Duodenal mucosa (tissue), 2 donors: Measurements from ENCODE around the gene LSR.

ENCODE experiments used
- H3K27ac ChIP-seq: one replicate; pipeline ENCODE4 v1.7.0; 2013; ENCODE audit warnings: low read depth, low read length
- H3K27me3 ChIP-seq, 2 donors: one replicate each; pipeline ENCODE4 v1.7.0; 2013; ENCODE audit warnings: low read length in 2 of 2, control low read depth in 1 of 2; ENCODE audit not compliant: insufficient read depth in 2 of 2, control insufficient read depth in 1 of 2
- H3K36me3 ChIP-seq, 2 donors: one replicate each; pipeline ENCODE4 v1.7.0; 2013; ENCODE audit warnings: low read length in 2 of 2, control low read depth in 1 of 2; ENCODE audit not compliant: insufficient read depth in 2 of 2, control insufficient read depth in 1 of 2
- H3K4me1 ChIP-seq, 2 donors: one replicate each; pipeline ENCODE4 v1.7.0; 2013; ENCODE audit warnings: low read length in 2 of 2, control low read depth in 1 of 2; ENCODE audit not compliant: insufficient read depth in 2 of 2, control insufficient read depth in 1 of 2
- H3K4me3 ChIP-seq, 2 donors: one replicate each; pipeline ENCODE4 v1.7.0; 2013; ENCODE audit warnings: low read length in 2 of 2, low read depth in 1 of 2
- H3K9ac ChIP-seq, 2 donors: one replicate each; pipeline ENCODE4 v1.7.0; 2013; ENCODE audit warnings: low read length in 2 of 2, low read depth in 1 of 2
- H3K9me3 ChIP-seq, 2 donors: one replicate each; pipeline ENCODE4 v1.7.0; 2013; ENCODE audit warnings: low read length in 2 of 2, control low read depth in 1 of 2; ENCODE audit not compliant: control insufficient read depth in 1 of 2

The LSR gene

DNA sequence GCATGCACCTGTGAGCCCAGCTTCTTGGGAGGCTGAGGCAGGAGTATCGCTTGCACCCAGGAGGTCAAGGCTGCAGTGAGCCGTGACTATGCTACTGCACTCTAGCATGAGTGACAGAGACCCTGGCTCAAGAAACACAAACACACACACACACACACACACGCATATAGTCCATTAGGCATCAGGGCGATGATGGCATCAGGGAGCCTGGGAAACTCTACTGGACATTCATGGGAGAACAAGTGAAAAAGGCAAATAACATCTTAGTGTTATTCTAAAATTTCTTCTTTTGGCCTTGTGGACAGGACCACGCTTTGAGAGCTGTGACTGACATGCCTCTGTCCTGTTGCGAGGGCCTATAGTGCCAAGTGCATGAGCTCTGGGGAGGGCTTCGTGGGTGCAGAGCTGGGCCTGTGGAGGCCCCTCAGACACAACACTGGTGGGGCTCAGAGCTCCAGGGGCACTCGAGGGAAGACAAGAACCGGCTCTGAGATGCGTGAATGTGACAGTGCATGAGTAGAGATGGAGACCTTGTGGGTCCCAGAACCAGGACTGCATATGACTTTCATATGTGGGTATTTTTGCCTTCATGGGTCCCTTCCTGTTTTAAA is 12.0 kb downstream of the LSR start:
- Histone ChIP-seq H3K9me3 (no peaks in the 10 kb centered on the region), H3K4me1 (no peaks in the 10 kb centered on the region), H3K36me3 (peaks cover 0 to 56% of the 10 kb centered on the region in 2 donors), H3K27ac (no peak overlapping the region), H3K27me3 (no peaks in the 10 kb centered on the region), H3K4me3 (no peak overlapping the region), H3K9ac (no peak overlapping the region)

DNA sequence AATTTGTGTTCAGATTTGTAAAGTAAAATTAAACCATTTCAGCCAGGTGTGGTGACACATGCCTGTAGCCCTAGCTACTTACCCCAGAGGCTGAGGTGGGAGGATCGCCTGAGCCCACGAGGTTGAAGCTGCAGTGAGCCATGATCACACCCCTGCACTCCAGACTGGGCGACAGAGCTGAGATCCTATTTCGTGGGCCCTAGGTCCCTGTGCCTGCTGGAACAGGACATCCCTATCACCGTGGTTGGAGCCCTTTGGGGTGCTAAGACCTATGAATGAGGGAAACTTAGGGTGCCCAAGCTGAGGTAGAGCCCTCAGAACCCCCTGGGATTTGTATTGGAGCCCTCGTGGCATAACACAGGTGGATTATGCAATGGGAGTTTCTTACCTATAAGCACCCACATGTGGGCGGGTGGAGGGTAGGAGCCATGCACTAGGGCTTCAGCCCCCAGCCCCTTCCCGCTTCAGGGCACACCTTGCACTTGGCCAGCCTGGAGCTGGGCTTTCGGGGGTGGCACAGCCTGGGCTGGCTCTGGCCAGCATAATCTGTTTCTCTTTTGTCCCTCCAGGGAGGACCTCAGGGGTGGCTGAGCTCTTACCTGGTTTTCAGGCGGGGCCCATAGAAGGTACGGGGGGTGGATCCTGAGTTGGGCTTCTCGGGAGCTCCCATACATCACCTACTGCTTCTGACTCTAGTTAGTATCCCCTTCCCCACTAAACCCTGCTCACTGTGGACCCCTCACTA is 12.7 kb downstream of the LSR start:
- peaks cover under 1 to 3% of the 10 kb centered on the region in 2 donors for H3K4me1 ChIP-seq
- H3K4me3 ChIP-seq, result no peak overlapping the region
- no peak overlapping the region for H3K9ac ChIP-seq
- H3K36me3 ChIP-seq, result peaks cover 0 to 61% of the 10 kb centered on the region in 2 donors
- H3K27me3 ChIP-seq, result no peaks in the 10 kb centered on the region
- H3K9me3 ChIP-seq, result no peaks in the 10 kb centered on the region
- H3K27ac ChIP-seq, result no peak overlapping the region

DNA sequence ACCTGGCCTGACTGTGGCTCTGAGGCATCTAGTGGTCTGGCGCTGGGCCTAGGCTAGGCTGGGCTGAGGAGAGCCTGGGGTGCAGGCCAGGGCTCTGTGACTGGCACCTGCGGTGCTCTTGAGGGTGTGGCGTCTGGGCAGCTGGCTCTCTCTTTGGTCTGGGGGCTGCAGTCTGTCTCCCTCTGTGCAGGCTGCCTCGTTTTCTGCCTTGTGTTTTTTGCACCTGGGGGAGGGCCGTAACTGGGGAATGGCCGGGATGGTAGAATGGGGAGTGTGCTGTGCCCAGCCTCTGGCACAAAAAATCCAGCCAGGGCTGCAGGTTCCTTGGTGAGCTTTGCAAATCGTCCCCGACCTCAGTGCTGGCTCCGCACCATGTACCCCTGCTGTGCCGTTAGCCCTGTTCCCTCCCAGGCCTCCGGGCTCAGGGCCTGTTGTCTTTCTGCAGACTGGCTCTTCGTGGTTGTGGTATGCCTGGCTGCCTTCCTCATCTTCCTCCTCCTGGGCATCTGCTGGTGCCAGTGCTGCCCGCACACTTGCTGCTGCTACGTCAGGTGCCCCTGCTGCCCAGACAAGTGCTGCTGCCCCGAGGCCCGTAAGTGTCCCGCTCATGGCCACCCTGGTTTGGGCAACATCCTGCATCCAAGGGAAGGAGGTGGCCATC is 13.4 kb downstream of the LSR start:
- Histone ChIP-seq H3K9me3 (no peaks in the 10 kb centered on the region), H3K27ac (no peak overlapping the region), H3K9ac (no peak overlapping the region), H3K36me3 (peaks cover 0 to 59% of the 10 kb centered on the region in 2 donors), H3K4me3 (no peak overlapping the region), H3K4me1 (peaks cover 5 to 10% of the 10 kb centered on the region in 2 donors), H3K27me3 (no peaks in the 10 kb centered on the region)

DNA sequence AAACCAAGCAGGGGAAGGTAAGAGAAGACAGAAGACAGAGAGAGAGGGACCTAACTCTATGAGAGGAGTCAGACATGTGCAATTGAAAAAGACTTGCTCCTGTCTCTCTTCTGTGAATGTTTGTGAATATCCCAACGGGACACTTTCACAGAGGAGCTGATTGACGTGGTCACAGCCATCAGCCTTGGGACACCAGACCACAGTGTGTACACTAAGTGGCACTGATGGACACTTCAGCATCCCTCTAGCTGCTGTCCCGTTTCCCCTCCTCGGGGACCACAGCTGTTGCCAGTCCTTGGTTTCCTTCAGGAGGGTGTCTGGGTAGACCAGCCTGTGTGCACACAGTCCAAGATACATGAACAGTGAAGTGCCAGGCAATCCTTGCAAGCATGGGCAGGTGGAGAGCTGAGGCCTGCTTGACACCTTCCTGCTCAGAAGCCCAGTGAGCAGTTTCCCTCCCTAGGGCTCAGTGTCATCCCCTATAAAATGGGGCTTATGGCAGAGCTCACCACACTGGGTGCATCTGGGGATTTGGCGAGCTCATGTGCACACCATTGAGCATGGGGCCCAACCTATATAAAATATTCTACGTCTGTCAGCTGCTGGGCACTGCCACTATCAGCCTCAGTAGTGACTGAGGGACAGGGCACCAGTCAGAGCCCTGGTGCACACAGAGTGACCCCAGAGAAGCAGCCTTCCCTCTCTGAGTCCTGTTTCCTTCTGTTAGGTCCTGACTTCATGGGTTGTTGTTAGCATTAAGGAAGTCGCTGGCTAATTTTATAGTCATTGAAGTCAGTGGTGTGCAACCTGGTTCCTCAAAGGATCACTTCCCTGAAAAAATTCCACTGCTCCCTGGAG is 15.7 kb downstream of the LSR start:
- peaks cover 5 to 11% of the 10 kb centered on the region in 2 donors for H3K4me1 ChIP-seq
- no peak overlapping the region for H3K9ac ChIP-seq
- H3K9me3 ChIP-seq, result no peaks in the 10 kb centered on the region
- no peak overlapping the region for H3K4me3 ChIP-seq
- peaks cover 0 to 47% of the 10 kb centered on the region in 2 donors for H3K36me3 ChIP-seq
- H3K27ac ChIP-seq, result no peak overlapping the region
- no peaks in the 10 kb centered on the region for H3K27me3 ChIP-seq

DNA sequence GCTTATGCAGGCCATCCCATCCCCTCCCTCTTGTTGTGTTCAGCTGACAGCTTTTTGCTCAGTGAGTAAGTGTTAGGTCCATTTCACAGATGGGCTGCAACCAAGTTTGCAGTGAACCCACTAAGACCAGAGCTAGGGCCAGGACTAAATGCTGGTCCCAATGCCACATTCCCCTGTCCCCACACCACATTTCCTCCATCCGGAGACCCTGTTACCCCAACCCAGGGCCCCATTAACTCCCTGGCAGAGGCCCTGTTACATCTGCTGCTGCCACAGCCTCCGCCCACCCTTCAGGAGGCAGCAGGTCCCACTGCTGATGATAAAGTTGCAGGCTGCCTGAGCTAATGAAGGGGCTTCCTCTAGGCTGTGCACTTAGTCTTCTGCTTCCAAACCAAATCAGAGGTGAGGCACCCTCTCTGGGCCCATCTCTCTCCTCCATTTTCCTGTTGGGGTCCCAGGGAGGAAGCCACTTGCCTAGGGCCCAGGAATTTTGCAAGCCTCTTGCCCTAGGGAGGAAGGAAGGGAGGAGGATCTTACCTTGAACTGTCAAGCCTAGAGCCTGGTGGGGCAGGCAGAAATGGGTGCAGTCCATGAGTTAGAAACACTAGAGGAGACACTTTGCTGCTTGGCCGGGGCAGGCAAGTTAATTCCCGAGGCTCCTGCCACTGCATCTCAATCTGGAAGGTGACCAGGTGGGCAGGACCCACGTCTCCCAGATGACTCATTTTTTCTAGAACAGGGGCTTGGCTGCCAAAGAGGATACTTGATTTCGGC is 16.5 kb downstream of the LSR start:
- no peak overlapping the region for H3K27ac ChIP-seq

DNA sequence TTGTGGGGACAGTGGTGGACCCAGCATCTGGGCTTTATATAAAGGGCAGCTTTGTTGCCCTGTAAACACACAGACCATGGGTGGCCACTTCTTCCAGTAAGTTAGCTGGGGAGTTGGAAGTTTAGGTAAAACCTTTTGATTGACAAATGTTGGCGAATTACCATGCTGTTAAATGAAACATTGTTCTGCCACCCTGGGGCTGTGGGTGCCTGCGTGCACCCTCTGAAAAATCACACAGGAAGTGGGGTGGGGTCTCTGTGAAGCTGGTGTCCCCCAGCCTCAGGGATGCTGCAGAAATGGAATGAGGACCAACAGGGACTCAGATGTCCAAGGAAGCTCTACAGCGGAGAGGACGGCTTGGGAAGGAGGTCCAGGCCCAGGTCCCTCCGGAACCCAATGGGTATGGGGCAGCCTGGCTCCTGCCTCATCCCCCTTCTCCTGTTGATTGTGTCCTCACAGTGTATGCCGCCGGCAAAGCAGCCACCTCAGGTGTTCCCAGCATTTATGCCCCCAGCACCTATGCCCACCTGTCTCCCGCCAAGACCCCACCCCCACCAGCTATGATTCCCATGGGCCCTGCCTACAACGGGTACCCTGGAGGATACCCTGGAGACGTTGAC is 17.2 kb downstream of the LSR start:
- H3K4me3 ChIP-seq, result peak overlapping the region in 1 of 2 donors; percentile 73
- H3K9me3 ChIP-seq, result no peaks in the 10 kb centered on the region
- H3K27me3 ChIP-seq, result no peaks in the 10 kb centered on the region
- no peak overlapping the region for H3K9ac ChIP-seq
- peaks cover 1 to 46% of the 10 kb centered on the region in 2 donors for H3K36me3 ChIP-seq
- no peak overlapping the region for H3K27ac ChIP-seq
- H3K4me1 ChIP-seq, result peaks cover 11 to 22% of the 10 kb centered on the region in 2 donors

More for the DNA sequence above, 16.5 kb downstream of the LSR start:
- peaks cover 11 to 18% of the 10 kb centered on the region in 2 donors for H3K4me1 ChIP-seq
- H3K9ac ChIP-seq, result no peak overlapping the region
- no peak overlapping the region for H3K4me3 ChIP-seq
- H3K36me3 ChIP-seq, result peaks cover 0 to 45% of the 10 kb centered on the region in 2 donors
- H3K9me3 ChIP-seq, result no peaks in the 10 kb centered on the region
- no peaks in the 10 kb centered on the region for H3K27me3 ChIP-seq

DNA sequence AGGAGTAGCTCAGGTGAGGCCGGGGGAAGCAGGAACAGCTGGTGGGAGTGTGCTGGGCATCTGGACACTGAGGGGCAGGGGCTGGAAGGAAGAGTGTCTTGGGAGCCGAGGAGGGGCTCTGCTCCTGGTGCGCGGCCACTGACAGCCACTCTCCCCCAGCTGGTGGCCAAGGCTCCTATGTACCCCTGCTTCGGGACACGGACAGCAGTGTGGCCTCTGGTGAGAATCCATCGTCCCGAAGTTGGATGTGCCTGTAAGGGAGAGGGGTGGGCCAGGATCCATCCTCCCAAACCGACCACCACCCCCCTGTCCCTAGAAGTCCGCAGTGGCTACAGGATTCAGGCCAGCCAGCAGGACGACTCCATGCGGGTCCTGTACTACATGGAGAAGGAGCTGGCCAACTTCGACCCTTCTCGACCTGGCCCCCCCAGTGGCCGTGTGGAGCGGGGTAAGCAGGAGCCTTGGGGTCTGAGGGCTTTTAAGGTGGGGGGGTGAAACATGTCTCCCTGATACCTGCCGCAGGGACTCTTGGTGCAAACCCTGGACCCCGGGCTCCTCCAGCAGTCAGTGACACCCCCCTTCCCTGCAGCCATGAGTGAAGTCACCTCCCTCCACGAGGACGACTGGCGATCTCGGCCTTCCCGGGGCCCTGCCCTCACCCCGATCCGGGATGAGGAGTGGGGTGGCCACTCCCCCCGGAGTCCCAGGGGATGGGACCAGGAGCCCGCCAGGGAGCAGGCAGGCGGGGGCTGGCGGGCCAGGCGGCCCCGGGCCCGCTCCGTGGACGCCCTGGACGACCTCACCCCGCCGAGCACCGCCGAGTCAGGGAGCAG is 17.9 kb downstream of the LSR start:
- Histone ChIP-seq H3K27me3 (no peaks in the 10 kb centered on the region), H3K4me1 (peaks cover 11 to 26% of the 10 kb centered on the region in 2 donors), H3K4me3 (peak overlapping the region; percentile 73 to 76), H3K9ac (peak overlapping the region; percentile 75 to 76), H3K27ac (peak overlapping the region; percentile 60), H3K36me3 (peaks cover 8 to 48% of the 10 kb centered on the region in 2 donors), H3K9me3 (no peaks in the 10 kb centered on the region)

DNA sequence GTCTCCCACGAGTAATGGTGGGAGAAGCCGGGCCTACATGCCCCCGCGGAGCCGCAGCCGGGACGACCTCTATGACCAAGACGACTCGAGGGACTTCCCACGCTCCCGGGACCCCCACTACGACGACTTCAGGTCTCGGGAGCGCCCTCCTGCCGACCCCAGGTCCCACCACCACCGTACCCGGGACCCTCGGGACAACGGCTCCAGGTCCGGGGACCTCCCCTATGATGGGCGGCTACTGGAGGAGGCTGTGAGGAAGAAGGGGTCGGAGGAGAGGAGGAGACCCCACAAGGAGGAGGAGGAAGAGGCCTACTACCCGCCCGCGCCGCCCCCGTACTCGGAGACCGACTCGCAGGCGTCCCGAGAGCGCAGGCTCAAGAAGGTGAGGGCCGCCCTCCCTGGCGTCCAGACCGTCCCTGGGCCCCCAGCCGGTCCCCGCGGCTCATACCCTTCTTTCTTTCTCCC is 18.6 kb downstream of the LSR start:
- peaks cover 11 to 31% of the 10 kb centered on the region in 2 donors for H3K4me1 ChIP-seq

More for the DNA sequence above, 18.6 kb downstream of the LSR start:
- peak overlapping the region; percentile 73 to 76 for H3K4me3 ChIP-seq
- peak overlapping the region; percentile 75 to 76 for H3K9ac ChIP-seq
- peaks cover 13 to 52% of the 10 kb centered on the region in 2 donors for H3K36me3 ChIP-seq
- H3K27me3 ChIP-seq, result no peaks in the 10 kb centered on the region
- H3K9me3 ChIP-seq, result no peaks in the 10 kb centered on the region
- peak overlapping the region; percentile 60 for H3K27ac ChIP-seq
